ENCODE results near the gene MARCKS.

MARCKS gene

DNA sequence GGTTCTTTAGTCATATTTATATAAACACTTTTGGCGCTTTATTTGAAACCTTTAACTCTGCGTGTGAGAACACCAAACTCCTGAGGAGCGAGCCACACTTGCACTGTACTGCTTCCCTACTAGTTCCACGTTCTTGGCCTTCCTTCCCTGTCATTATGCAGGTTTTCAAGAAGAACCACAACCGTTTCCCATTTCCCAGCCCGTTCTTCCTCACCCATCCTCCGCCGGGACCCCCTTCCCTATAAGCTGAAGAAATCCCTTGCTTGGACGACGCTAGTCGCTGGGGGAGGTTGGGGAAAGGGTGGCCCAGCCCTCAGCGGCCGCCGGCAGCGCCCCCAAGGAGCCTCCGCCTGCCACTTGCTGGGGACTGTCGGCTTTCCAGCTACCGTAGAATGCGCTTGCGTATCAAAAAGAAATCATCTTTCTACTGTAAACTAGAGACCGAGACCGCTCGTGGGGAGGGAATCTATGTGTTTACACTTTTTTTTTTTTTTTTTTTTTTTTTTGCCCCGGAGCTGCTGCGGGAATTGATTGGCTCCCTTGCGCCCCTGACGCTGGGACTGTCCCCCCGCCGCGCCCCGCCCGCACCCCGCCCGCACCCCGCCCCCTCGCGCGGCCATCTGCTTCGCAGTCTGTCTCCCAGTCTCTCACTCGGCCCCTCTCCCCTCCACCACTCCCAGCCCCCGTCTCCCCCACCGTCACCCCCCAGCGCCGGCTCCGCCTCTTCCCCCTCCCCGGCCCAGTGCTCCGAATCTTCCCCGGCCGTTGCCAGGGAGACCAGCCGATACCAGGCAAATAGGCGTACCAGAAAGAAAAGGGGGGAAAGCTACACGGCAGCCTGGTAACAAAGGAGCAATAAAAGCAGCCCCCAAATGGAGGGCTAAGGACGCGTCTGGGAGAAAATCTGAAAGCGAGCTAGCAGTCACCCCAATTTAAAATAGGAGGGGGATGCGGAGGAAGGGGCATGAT is 2.3 kb upstream of the MARCKS start:
- peak; percentile 33 to 40 for DNase-seq

DNA sequence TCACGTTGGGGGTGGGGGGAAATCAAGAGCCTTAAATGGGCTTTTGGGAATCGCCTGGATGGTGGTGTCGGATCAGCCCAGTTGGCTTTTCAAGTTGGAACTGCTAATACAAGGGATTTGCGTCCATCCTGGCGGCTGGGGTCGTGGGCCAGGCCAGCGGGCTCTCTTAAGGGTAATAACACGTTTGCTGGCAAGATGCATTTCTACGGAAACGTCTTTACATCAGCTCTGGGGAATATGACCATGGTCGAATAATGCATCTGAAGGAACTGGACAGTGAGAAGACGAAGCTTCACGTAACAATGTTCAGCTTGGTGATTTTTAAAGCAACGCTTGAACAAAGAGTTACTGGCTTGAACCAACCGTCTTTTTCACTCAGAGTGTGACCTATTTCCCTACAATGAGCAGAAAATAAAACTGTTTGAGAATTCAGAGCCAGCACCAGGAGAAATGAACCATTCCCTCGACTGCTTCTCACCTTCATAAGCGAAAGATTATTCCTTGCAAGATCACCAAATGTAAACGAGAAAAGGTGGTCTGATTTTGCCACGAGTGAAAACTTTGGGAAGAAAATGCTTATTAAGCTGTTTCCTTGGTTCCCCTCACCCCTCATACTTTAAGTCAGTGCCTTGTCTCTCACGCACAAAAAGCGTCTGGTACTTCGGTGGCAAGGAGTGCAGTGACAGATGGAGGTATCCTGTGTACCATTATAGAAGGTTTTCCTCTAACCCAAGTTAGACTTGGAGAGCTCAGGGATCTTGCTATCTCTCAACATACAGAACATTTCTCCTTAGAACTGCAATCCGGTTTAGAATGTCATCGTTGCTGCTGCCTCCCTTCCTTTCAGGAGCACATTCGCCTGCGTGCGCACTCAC is 1.4 kb upstream of the MARCKS start:
- peak; percentile 25 to 56 for DNase-seq

DNA sequence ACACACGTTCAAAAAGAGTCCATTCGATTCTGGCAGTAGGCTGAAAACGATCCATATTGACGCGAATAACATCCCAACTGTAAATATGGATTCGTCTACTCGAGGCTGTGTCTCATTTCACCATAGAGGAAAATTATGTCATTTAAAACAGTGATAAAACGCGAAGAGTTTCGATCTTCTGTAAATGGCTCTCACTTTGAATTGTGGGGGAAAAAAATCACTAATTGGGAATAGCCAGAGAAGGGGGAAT is 845 bp upstream of the MARCKS start:
- no peak for DNase-seq

DNA sequence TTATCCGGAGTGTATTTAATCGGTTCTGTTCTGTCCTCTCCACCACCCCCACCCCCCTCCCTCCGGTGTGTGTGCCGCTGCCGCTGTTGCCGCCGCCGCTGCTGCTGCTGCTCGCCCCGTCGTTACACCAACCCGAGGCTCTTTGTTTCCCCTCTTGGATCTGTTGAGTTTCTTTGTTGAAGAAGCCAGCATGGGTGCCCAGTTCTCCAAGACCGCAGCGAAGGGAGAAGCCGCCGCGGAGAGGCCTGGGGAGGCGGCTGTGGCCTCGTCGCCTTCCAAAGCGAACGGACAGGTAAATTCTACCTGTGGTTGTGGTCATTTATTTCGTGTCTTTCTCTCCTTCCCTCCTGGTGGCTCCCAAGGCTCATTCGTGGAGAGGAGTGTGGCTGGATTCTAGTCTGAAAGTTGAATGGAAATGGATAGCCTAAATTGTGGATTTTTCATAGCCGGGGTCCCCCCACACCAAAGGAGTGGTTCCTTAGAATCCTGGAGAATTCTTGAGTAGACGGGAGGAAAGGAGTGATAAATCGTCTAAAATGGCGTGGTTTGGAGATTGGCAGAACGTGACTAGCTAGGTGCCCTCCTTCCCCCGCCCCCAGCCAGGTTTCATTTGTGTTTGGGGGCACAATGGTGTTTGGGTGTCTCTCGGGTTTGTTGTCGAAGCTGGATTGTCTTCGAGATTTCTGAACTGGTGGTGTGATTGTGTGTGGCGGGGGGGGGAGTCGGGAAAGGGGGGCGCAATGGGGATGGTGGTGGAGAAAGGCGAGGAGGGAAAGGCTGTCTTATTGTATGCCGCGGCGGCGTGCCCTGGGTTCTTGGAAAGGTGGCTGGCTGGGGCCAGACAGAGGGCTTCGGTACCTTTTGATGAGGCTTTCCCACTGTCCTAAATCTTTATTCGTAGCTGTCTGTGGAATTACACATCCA is 673 bp downstream of the MARCKS start:
- DNase-seq, result peak in 1 of 2 experiments; percentile 26

DNA sequence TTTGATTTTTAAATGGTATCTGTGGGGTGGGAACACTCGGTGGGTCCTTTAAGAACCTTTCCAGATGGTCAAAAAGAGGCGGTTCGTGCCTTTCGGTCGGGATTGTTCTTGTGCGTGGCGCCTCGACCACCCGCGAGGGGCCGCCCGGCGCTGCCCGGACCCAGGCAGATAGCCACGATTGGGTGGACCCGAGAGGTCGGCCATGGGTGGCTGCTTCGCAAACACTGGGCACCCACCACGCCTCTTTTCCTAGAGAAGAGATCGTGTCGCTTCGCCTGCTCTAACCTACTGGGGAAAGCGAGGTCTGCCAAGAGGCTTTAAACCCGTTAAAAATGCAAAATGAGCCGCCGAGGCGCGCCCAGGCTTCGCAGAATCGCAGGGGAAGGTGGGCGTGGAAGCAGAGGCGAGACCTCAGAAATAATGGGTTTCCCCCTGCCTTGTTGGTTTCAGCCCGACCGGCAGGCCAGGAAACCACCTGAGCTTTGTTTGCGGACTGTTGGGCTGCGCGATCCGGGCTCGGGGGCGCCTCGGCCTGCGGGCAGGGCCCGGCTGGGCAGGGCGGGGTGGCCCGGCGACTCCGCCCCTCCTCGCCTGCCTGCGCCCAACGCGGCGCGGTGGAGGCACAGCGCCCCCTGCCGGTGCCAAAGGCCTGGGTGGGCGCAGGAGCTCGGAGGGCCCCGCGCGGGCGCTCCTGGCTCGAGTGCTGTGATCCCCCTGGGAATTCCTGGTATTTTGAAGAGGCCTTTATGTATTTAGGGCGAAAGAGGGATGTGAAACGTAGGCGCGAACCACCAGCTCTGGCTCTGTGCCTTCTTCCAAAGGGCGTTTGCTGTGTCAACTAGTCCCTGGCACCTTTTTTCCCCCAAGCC is 1.6 kb downstream of the MARCKS start:
- DNase-seq, result peak; percentile 62 to 66

DNA sequence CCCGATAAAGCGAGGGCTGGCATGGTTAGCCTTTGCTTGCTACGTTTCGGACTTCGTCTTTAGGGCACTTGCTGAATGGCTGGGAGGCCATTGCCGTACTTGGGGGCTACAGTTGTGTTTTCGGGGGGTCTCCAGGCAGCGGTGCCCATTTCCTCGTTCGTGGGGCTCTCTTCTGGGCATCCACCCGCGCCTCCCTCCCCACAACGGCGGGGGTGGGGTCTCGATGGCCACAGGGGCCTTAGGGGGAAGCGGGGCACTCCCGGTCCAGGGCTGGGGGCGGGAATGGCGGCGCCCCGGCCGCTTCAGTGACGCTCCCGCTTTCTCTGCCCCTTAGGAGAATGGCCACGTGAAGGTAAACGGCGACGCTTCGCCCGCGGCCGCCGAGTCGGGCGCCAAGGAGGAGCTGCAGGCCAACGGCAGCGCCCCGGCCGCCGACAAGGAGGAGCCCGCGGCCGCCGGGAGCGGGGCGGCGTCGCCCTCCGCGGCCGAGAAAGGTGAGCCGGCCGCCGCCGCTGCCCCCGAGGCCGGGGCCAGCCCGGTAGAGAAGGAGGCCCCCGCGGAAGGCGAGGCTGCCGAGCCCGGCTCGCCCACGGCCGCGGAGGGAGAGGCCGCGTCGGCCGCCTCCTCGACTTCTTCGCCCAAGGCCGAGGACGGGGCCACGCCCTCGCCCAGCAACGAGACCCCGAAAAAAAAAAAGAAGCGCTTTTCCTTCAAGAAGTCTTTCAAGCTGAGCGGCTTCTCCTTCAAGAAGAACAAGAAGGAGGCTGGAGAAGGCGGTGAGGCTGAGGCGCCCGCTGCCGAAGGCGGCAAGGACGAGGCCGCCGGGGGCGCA is 2.4 kb downstream of the MARCKS start:
- no peak for DNase-seq

DNA sequence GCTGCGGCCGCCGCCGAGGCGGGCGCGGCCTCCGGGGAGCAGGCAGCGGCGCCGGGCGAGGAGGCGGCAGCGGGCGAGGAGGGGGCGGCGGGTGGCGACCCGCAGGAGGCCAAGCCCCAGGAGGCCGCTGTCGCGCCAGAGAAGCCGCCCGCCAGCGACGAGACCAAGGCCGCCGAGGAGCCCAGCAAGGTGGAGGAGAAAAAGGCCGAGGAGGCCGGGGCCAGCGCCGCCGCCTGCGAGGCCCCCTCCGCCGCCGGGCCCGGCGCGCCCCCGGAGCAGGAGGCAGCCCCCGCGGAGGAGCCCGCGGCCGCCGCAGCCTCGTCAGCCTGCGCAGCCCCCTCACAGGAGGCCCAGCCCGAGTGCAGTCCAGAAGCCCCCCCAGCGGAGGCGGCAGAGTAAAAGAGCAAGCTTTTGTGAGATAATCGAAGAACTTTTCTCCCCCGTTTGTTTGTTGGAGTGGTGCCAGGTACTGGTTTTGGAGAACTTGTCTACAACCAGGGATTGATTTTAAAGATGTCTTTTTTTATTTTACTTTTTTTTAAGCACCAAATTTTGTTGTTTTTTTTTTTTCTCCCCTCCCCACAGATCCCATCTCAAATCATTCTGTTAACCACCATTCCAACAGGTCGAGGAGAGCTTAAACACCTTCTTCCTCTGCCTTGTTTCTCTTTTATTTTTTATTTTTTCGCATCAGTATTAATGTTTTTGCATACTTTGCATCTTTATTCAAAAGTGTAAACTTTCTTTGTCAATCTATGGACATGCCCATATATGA is 3.2 kb downstream of the MARCKS start:
- no peak for DNase-seq

DNA sequence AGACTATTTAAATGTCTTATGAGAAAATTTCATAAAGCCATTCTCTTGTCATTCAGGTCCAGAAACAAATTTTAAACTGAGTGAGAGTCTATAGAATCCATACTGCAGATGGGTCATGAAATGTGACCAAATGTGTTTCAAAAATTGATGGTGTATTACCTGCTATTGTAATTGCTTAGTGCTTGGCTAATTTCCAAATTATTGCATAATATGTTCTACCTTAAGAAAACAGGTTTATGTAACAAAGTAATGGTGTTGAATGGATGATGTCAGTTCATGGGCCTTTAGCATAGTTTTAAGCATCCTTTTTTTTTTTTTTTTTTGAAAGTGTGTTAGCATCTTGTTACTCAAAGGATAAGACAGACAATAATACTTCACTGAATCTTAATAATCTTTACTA is 5.0 kb downstream of the MARCKS start:
- no peak for DNase-seq

DNA sequence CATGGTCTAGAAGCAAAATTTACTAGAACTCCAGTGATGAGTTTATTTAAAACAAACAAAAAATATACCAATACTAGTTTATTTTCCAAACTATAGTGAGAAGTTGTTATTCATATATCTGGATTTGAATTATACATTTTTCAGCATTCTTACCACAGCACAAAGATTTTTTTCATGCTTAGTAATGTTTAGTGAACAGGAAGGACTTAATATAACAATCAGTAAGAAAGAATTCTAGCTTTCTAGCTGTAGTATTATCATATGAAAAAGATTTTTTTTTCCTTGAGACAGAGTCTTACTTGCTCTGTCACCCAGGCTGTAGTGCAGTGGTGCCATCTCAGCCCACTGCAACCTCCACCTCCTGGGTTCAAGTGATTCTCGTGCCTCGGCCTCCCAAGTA is 13.8 kb downstream of the MARCKS start:
- DNase-seq, result no peak

DNA sequence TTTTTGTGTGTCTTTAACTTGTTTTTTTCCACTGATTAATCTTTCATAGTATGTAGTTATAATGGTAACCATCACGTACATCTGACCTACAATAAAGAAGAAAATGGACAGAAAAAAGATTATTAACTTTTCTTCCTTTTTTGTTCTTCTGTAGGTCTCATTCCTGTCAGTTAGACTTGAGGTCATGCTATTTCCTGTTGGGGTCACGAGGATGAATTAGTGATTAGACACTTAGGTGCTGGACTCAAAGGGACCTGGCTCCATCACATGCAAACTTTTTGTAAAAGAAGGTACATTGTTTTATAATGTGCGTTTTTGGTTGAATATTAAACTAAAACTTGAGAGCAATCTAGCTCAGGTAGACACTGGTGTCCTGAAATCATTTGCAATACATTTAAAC is 14.8 kb downstream of the MARCKS start:
- DNase-seq, result peak in 1 of 2 experiments; percentile 1

DNA sequence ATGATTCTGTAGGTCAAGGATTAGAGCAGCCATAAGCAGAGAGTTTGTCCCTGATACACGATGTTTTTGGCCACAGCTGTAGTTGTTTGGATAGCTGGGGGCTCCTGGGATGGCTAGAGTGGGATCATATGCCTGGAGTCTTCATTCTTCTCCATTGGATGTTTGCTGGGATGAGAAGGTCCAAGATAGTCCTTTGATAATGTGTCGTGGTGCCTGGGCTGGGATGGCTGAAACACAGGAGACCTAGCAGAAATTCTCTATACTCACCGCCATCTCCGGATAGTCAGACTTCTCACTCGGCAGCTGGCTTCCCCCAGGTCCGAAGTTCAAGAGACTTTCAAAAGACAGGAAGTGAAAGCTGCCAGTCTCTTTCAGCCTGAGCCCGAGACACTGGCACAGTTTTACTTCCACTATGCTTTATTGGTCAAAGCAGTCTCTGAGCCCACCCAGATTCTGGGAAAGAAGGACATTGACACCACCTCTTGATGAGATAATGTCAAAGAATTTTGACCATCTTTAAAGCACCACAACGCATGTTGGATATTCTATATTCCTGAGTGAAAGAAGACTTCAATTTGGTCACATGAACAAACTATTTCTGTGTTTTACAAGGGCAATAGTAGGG is 16.0 kb downstream of the MARCKS start:
- DNase-seq, result peak; percentile 13 to 46

DNA sequence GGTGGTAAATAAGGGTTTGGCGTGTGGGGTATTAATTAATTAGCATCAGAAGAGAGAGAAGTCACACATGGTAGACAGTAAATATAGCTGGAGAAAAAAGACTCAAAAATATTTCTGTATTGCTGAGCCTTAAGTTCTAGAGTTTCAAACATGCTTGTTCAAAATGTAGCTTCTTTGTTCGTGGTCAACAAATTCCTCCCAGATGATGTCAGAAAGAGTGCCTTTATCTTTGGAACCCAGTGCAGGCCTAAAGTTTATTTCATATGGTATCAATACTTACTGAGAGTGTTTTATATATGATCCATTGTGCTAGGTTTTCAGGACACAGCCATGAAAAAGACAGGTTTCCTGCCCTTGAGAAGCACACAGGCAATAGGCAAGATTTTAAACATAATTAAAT is 18.3 kb downstream of the MARCKS start:
- no peak for DNase-seq

DNA sequence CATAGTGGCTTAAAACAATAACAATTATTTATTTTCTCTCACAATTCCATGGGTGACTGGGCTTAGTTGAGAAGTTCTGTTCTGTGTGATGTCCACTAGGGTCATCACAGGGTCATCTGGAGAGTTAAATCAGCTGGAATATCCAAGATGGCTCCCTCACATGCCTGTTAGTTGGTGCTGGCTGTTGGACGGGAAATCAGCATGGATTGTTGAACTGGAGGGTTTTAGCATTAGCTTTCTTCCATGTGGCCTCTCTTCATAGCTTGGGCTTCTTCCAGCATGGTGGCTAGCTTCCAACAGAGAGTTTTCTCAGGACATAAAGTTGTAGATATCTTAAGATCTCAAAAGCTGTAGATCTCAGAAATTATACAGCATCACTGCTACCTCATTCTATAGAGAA is 19.6 kb downstream of the MARCKS start:
- no peak for DNase-seq

DNA sequence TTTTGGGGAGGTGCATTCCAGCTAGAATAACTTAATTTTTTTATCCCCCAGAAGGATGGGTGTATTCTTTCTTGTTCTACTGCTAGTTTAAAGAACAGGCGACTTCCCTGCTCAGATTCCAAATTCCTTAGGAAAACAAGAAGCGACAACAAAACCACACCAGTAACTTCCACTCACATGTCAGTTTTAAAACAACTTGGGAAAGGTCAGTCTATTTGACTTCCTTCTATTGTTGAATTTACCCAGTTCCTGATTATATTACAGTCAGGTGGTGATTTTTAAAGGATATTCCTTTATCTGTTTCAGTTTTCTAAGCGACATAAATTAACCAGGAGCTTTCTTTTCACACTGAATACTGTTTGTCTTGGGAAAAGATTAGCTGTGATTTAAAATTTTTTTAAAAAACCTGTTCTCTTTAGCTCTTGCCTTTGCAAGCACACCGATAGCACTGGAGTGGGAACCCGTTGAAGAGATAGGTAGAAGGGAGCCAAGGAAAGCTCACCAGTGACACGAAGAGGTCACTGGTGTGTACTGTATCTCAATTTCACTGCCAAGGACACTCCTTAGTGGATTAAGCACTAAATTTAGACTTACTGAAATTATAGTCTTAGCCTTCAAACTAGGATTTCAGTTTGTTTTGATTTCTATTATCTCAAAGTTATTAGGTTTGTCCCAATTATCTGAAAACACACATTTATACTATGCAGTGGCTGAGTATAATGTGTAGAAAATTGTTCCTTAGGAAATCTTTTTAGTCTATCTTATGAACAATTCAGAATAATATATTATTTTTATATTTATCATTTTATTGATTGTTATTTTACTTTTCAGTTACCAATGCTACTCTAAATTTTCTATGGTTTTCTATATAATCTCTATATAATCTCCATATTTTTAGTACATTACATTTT is 22.3 kb downstream of the MARCKS start:
- peak; percentile 62 to 82 for DNase-seq

DNA sequence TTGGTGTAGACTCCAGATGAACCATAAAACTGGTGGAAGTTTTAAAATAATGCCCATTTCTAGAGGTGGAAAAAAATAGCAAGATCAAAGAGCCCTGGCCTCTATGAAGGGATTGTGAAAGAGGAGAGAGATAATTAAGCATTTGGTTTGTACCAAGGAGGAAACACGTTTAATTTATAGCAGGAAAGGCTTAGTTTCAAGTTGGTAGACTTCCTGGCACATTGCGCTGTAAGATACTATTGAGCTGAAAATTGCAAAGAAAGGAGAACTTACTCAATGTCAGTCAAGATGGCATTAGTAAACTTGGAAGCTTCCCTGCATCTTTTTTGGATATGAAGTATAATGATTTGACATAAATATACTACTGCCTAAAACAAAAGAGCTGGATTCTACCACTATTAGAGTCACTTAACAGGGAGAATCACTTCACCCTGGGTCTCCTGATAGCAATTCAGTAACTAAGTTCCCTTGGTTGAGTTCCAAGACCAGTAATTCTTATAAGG is 24.4 kb downstream of the MARCKS start:
- peak; percentile 73 to 75 for DNase-seq

DNA sequence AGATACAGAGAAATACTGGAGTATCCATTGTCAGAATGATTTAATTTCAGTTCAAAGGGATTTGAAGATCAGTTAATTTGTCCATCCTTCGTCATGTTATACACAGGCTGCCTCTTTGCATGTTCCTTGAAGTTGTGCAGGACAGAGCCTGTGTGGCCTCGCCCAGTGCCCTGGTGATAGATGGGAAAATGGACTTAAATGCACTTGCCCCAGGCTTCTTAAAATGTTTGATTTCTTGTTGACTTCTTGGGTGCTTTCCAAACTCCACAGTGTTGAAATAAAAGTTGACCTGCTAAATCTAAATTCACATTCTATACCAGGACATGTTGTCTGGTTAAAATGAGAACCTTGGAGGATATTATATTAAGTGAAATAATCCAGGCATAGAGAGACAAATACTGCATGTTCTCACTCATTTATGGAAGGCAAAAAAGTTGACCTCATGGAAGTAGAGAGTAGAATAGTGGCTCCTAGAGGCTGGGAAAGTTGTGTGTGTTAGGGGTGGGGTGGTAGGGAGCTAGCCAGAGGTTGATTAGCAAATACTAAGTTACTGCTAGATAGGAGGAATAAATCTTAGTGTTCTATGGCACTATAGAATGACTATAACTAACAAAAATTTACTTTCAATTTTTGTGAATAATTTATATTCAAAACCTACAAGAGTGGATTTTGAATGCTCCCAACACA is 25.3 kb downstream of the MARCKS start:
- no peak for DNase-seq

DNA sequence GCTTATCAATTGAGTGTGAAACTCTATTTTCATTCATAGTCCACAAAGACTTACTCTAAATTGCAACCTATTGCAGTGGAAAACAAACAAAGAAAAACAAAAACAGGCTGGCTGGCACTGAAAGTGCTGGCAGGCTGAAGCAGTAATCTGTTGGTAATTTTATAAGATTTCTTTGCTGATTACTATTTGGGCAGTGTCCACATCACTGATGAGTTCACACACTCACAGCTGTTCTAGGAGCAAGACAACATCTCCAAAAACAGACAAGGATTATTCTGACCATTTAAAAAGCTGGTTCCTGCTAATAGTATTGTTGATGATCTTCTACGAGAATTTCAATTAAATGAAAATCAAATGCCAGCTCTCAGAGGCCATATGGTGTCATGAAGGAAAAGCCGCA is 26.9 kb downstream of the MARCKS start:
- DNase-seq, result no peak

DNA sequence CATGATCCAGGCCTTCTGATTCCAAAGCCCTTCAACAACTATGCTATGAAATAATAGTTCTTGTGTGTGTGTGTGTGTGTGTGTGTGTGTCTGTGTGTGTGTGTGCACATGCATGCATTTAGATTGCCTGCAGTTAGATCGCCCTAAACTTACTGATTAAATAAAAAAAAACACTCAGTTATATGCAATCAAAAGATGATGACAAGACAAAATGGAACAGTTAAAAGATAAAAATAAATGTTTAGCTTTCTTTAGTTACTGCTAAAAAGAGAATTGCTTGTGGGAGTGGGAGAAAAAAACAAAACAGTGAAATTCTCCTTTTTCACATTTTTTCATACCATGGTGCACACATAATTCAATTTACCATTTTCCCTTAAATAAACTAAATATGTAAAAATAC is 29.4 kb downstream of the MARCKS start:
- no peak for DNase-seq
